ENCODE results near the gene DYNLT3. TPM values are rescaled to one million over a fixed set of nuclear protein-coding genes. Genes with fewer than 3 reads are reported as not detected.

DYNLT3 gene
- polyA plus RNA-seq, 1 donor (not counting 4 experiments of a cell fraction or from before 2014, with no cell fraction given): 37.3 TPM

DNA sequence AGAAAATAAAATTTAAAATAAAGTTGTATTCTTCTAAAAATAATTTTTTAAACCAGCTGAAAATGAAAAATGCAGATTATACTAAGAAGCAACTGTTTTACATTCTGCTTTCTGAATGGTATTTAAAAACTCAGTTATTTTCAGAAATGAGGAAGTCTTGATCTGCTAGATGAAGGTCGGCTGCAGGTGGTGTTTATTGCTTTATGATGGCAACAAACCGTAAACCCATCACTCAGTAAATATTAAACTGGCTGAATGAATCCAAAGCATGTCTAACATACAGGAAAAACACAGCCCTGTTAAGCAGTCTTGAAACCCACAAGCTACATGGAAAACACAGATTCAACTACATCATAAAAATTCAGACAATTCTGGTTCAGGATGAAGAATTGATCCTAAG lies 29.3 kb downstream of the DYNLT3 start:
- no peaks in the 10 kb centered on the region for H3K27me3 ChIP-seq (ENCODE audit: control insufficient read depth, extremely low read depth, insufficient read depth, low read length)
- H3K27ac ChIP-seq (ENCODE audit: control insufficient read depth, insufficient read depth, low read length): no peak overlapping the region

DNA sequence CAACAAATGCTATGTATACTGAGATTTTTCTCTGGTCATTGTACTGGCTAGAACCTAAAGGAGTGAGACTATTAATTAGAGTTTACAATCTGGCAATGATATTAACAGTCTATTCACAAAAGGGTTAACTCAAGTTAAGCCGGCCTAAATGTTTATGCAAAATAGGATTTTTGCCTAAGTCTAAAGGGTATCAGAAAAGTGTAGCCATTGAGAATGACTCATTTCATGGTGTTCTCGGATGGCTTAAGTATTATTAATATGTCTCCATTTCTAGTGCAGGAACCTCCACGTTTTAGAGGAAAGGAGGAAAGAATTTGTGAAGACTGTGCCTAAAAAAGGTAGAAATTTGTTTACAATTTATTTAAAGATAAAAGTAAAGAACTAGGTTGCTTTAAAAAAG lies 29.8 kb downstream of the DYNLT3 start:
- no peaks in the 10 kb centered on the region for H3K79me2 ChIP-seq (ENCODE audit: control insufficient read depth, insufficient read depth, low read length)
- no peak overlapping the region for H3K4me2 ChIP-seq (ENCODE audit: control insufficient read depth, extremely low read depth, insufficient read depth, low read depth, low read length)
- no peaks in the 10 kb centered on the region for H3K27me3 ChIP-seq (ENCODE audit: control insufficient read depth, extremely low read depth, insufficient read depth, low read length)
- H3K9me1 ChIP-seq (ENCODE audit: control insufficient read depth, extremely low read depth, insufficient read depth, low read length): no peaks in the 10 kb centered on the region
- no peak overlapping the region for H3K9ac ChIP-seq (ENCODE audit: control insufficient read depth, extremely low read depth, insufficient read depth, low read length)
- H2AFZ ChIP-seq (ENCODE audit: control insufficient read depth, low read length): no peak overlapping the region
- no peaks in the 10 kb centered on the region for H3K36me3 ChIP-seq (ENCODE audit: control insufficient read depth in 2 of 2, extremely low read depth in 1 of 2, insufficient read depth in 2 of 2, low read length in 2 of 2)
- no peaks in the 10 kb centered on the region for H4K20me1 ChIP-seq (ENCODE audit: control insufficient read depth, extremely low read depth, insufficient read depth, low read length)
- TF ChIP-seq, protein P1, sequence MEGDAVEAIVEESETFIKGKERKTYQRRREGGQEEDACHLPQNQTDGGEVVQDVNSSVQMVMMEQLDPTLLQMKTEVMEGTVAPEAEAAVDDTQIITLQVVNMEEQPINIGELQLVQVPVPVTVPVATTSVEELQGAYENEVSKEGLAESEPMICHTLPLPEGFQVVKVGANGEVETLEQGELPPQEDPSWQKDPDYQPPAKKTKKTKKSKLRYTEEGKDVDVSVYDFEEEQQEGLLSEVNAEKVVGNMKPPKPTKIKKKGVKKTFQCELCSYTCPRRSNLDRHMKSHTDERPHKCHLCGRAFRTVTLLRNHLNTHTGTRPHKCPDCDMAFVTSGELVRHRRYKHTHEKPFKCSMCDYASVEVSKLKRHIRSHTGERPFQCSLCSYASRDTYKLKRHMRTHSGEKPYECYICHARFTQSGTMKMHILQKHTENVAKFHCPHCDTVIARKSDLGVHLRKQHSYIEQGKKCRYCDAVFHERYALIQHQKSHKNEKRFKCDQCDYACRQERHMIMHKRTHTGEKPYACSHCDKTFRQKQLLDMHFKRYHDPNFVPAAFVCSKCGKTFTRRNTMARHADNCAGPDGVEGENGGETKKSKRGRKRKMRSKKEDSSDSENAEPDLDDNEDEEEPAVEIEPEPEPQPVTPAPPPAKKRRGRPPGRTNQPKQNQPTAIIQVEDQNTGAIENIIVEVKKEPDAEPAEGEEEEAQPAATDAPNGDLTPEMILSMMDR (optimal IDR thresholded peaks at IDR 0.05 in 1 of 3, IDR thresholded peaks at IDR 0.05 in 1 of 3, conservative IDR thresholded peaks at IDR 0.05 in 1 of 3; ENCODE audit: extremely low read depth in 1 of 3, insufficient read depth in 2 of 3, low read length in 3 of 3): no peak
- TF ChIP-seq EZH2 (IDR thresholded peaks at IDR 0.05; ENCODE audit: low read length): no peak
- H3K9me3 ChIP-seq (ENCODE audit: control insufficient read depth, low read depth, low read length): no peaks in the 10 kb centered on the region
- no peak overlapping the region for H3K4me3 ChIP-seq (ENCODE audit: control insufficient read depth in 2 of 3, extremely low read depth in 1 of 3, insufficient read depth in 2 of 3, low read depth in 1 of 3, low read length in 3 of 3)
- DNase-seq (ENCODE audit: low read depth, low spot score): no peak
- dilution Hi-C loops (cut with MboI; ENCODE audit: extremely low pct_ligation_motif_present, low sequenced_read_pairs): no loop called here
- no peak overlapping the region for H3K27ac ChIP-seq (ENCODE audit: control insufficient read depth, insufficient read depth, low read length)
- H3K4me1 ChIP-seq (ENCODE audit: control insufficient read depth, extremely low read depth, insufficient read depth, low read length): no peaks in the 10 kb centered on the region
- FAIRE-seq: no peak

More for the DNA sequence above, 29.3 kb downstream of the DYNLT3 start:
- no peaks in the 10 kb centered on the region for H3K4me1 ChIP-seq (ENCODE audit: control insufficient read depth, extremely low read depth, insufficient read depth, low read length)
- DNase-seq (ENCODE audit: low read depth, low spot score) (no peak), FAIRE-seq (no peak)
- no peaks in the 10 kb centered on the region for H3K36me3 ChIP-seq (ENCODE audit: control insufficient read depth in 2 of 2, extremely low read depth in 1 of 2, insufficient read depth in 2 of 2, low read length in 2 of 2)
- dilution Hi-C loops (cut with MboI; ENCODE audit: extremely low pct_ligation_motif_present, low sequenced_read_pairs): no loop called here
- no peaks in the 10 kb centered on the region for H3K9me1 ChIP-seq (ENCODE audit: control insufficient read depth, extremely low read depth, insufficient read depth, low read length)
- no peaks in the 10 kb centered on the region for H4K20me1 ChIP-seq (ENCODE audit: control insufficient read depth, extremely low read depth, insufficient read depth, low read length)
- H3K79me2 ChIP-seq (ENCODE audit: control insufficient read depth, insufficient read depth, low read length): no peaks in the 10 kb centered on the region
- TF ChIP-seq EZH2 (IDR thresholded peaks at IDR 0.05; ENCODE audit: low read length): no peak
- TF ChIP-seq, protein P1 (optimal IDR thresholded peaks at IDR 0.05 in 1 of 3, IDR thresholded peaks at IDR 0.05 in 1 of 3, conservative IDR thresholded peaks at IDR 0.05 in 1 of 3; ENCODE audit: extremely low read depth in 1 of 3, insufficient read depth in 2 of 3, low read length in 3 of 3): no peak
- H2AFZ ChIP-seq (ENCODE audit: control insufficient read depth, low read length): no peak overlapping the region
- no peak overlapping the region for H3K4me2 ChIP-seq (ENCODE audit: control insufficient read depth, extremely low read depth, insufficient read depth, low read depth, low read length)
- no peak overlapping the region for H3K9ac ChIP-seq (ENCODE audit: control insufficient read depth, extremely low read depth, insufficient read depth, low read length)
- H3K4me3 ChIP-seq (ENCODE audit: control insufficient read depth in 2 of 3, extremely low read depth in 1 of 3, insufficient read depth in 2 of 3, low read depth in 1 of 3, low read length in 3 of 3): no peak overlapping the region
- no peaks in the 10 kb centered on the region for H3K9me3 ChIP-seq (ENCODE audit: control insufficient read depth, low read depth, low read length)

All from keratinocyte (primary cell).